Stimulated activated memory B cell treated with anti-CD40 and anti-IgM and Interleukin-4, amounts not matched to agents 10 μg/mL and 1 μg/mL and 100 μg/mL, for 72 hours (primary cell): Measurements from ENCODE around the gene AFF4.

Experiments used
- ATAC-seq: fragments of 150-1000 bp; cut with Tn5 transposase; 2 replicates; pipeline ENCODE4 v1.10.0; 2021
- H3K27ac Mint-ChIP-seq: one replicate; pipeline ENCODE4 v1.8.0; 2022; ENCODE audit warnings: mild to moderate bottlenecking, mixed read lengths
- H3K27me3 Mint-ChIP-seq: one replicate; pipeline ENCODE4 v1.8.0; 2022; ENCODE audit warnings: mixed read lengths
- H3K36me3 Mint-ChIP-seq: one replicate; pipeline ENCODE4 v1.8.0; 2022; ENCODE audit warnings: mixed read lengths
- H3K4me1 Mint-ChIP-seq: one replicate; pipeline ENCODE4 v1.8.0; 2022; ENCODE audit warnings: mixed read lengths
- H3K4me3 Mint-ChIP-seq: one replicate; pipeline ENCODE4 v1.8.0; 2022; ENCODE audit warnings: mild to moderate bottlenecking, moderate library complexity, mixed read lengths
- H3K9me3 Mint-ChIP-seq: one replicate; pipeline ENCODE4 v1.8.0; 2022; ENCODE audit warnings: mixed read lengths

The AFF4 gene

DNA sequence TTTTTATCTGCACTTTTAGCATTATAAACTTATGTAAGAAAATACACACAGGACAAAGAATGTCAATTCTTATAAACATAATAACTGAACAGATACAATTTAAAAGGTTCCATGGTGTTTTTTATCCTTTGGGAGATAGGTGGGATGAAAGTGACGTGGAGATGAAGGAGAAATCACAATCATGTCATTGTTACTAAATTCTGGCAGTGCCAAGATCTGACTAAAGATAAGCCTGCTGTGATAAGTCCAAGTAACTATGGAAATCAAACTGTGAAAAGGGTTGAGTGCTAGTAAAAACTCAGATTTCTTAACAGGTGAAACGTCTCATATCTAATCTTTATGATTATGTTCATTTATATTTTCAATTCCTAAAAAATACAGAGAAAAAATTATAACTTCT is 78.9 kb downstream of the AFF4 start:
- peaks cover 16% of the 10 kb centered on the region for H3K4me1 Mint-ChIP-seq
- H3K9me3 Mint-ChIP-seq: no peaks in the 10 kb centered on the region
- ATAC-seq: no peak
- H3K4me3 Mint-ChIP-seq: no peak overlapping the region
- H3K27me3 Mint-ChIP-seq: no peaks in the 10 kb centered on the region
- peaks cover 47% of the 10 kb centered on the region for H3K36me3 Mint-ChIP-seq
- no peak overlapping the region for H3K27ac Mint-ChIP-seq

DNA sequence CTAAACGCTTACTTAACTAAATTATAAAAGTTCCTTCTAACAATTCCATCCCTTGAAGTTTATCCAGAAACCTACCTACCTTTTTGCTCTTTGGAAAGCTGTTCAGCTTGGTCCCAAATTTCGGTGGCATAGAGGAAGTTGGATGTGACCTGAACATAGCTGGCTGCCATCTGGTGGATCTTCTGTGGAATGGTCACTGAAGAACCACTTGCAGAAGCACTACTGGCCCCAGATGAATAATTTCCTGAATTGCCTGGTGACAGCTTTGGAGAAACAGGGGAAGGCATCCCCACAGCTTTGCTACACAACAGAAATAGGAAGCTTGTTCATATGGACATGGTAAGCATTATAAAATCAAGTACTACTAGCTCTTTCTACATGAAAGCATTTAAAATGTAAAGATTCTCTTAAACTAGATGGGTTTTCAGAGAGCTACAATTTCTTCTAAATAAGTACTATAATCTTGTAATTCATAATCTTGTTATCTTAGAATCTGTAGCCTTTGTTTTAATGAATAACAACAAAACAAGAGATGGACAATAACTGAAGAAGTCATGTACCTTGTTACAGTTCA is 80.1 kb downstream of the AFF4 start:
- H3K4me3 Mint-ChIP-seq: no peak overlapping the region
- H3K27me3 Mint-ChIP-seq: no peaks in the 10 kb centered on the region
- no peak overlapping the region for H3K27ac Mint-ChIP-seq
- ATAC-seq: no peak
- H3K36me3 Mint-ChIP-seq: peaks cover 53% of the 10 kb centered on the region
- peaks cover 16% of the 10 kb centered on the region for H3K4me1 Mint-ChIP-seq
- no peaks in the 10 kb centered on the region for H3K9me3 Mint-ChIP-seq

GRCh38 chr5:132877938-132878337 is 85.5 kb downstream of the AFF4 start:
- no peak overlapping the region for H3K4me3 Mint-ChIP-seq
- ATAC-seq: no peak
- peaks cover 21% of the 10 kb centered on the region for H3K36me3 Mint-ChIP-seq

DNA sequence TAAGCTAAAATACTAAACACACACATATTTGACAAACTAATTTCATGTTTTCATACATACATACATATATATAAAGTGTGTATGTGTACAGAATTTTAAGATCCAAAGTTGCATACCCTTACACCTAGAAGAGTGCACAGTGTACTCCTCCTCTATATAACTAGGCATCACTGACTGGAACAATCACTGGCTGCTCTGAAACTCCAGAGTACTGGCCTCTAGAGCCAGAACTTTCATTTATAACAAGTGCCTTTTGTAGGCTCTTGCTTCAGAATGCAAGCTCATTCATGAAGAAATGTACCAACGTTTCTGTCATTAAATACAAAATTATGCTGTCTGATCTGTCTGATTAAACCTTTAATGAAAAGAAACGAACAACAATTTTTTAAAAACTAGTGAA is 86.0 kb downstream of the AFF4 start:
- peaks cover 22% of the 10 kb centered on the region for H3K36me3 Mint-ChIP-seq

More at GRCh38 chr5:132877938-132878337, 85.5 kb downstream of the AFF4 start:
- no peaks in the 10 kb centered on the region for H3K27me3 Mint-ChIP-seq
- no peaks in the 10 kb centered on the region for H3K4me1 Mint-ChIP-seq
- no peak overlapping the region for H3K27ac Mint-ChIP-seq
- H3K9me3 Mint-ChIP-seq: no peaks in the 10 kb centered on the region

GRCh38 chr5:132876020-132876759 is 87.2 kb downstream of the AFF4 start:
- no peak overlapping the region for H3K27ac Mint-ChIP-seq
- ATAC-seq: no peak
- H3K36me3 Mint-ChIP-seq: peaks cover 29% of the 10 kb centered on the region
- no peaks in the 10 kb centered on the region for H3K27me3 Mint-ChIP-seq
- no peak overlapping the region for H3K4me3 Mint-ChIP-seq
- no peaks in the 10 kb centered on the region for H3K4me1 Mint-ChIP-seq
- no peaks in the 10 kb centered on the region for H3K9me3 Mint-ChIP-seq

More for the DNA sequence above, 86.0 kb downstream of the AFF4 start:
- Mint-ChIP-seq H3K27ac (no peak overlapping the region), H3K27me3 (no peaks in the 10 kb centered on the region), H3K9me3 (no peaks in the 10 kb centered on the region), H3K4me3 (no peak overlapping the region), H3K4me1 (no peaks in the 10 kb centered on the region)
- ATAC-seq: no peak

GRCh38 chr5:132873930-132874271 is 89.5 kb downstream of the AFF4 start:
- no peaks in the 10 kb centered on the region for H3K27me3 Mint-ChIP-seq
- no peak for ATAC-seq
- H3K4me3 Mint-ChIP-seq: no peak overlapping the region
- no peaks in the 10 kb centered on the region for H3K9me3 Mint-ChIP-seq
- H3K4me1 Mint-ChIP-seq: no peaks in the 10 kb centered on the region
- peaks cover 24% of the 10 kb centered on the region for H3K36me3 Mint-ChIP-seq
- H3K27ac Mint-ChIP-seq: no peak overlapping the region

DNA sequence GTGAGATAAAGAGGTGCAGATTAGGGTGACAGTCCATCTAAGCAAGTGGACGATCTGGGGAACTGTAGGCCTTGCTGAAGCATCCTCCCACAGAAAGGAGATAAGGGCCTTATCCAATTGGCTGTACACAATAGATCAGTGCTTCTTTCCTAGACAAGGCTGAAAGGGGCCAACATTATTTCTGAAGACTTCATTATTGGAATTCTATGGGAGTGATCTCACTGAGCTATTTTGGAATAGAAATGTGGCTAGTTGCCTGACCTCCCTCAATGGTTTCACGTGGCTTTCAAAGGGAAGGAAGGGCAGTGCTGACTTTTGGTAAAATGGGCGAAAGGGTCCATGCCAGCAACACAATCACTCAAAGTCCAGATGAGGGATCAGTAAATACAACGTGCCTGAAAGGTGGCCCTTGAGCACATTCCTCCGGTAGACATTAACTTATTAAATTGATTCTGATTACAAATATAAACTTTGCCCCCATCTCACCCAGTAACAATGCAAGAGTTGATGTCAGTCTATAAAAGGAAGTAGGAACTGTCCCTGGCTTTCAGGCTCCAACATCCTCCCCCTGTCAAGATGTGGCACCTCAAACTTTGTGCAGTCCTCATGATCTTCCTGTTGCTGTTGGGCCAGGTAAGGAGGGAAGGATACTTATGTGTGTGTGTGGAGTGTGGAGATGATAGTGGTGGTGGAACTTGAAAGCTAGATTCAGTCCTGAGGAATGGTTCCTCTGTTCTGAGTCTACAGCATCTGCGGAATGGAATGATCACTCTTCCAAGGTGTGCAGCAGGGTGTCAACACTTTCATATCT is 90.1 kb downstream of the AFF4 start, which contains the start of gene LEAP2:
Gene LEAP2 (plus strand): TSS at position 550 of the 811 bp plus-strand sequence. CDS start 27 bp downstream, at position 577.
- Mint-ChIP-seq H3K27ac (peak within 1 kb of the TSS; percentile 22), H3K36me3 (peaks cover 20% of the 10 kb centered on the region)
- no peak for ATAC-seq

GRCh38 chr5:132872788-132873118 is 90.7 kb downstream of the AFF4 start:
- Mint-ChIP-seq H3K36me3 (peaks cover 16% of the 10 kb centered on the region), H3K27me3 (no peaks in the 10 kb centered on the region), H3K4me1 (peaks cover 5% of the 10 kb centered on the region), H3K27ac (peak overlapping the region; percentile 22), H3K9me3 (no peaks in the 10 kb centered on the region), H3K4me3 (no peak overlapping the region)
- no peak for ATAC-seq

More for the DNA sequence above, 90.1 kb downstream of the AFF4 start, which contains the start of gene LEAP2:
- Mint-ChIP-seq H3K4me1 (no peaks in the 10 kb centered on the region), H3K4me3 (no peak within 1 kb of the TSS), H3K9me3 (no peaks in the 10 kb centered on the region), H3K27me3 (no peaks in the 10 kb centered on the region)

GRCh38 chr5:132871459-132872284 is 91.8 kb downstream of the AFF4 start:
- no peaks in the 10 kb centered on the region for H3K9me3 Mint-ChIP-seq
- no peaks in the 10 kb centered on the region for H3K27me3 Mint-ChIP-seq
- peaks cover 13% of the 10 kb centered on the region for H3K4me1 Mint-ChIP-seq
- H3K36me3 Mint-ChIP-seq: peaks cover 16% of the 10 kb centered on the region
- no peak for ATAC-seq
- H3K27ac Mint-ChIP-seq: no peak overlapping the region
- no peak overlapping the region for H3K4me3 Mint-ChIP-seq

GRCh38 chr5:132870801-132871200 is 92.6 kb downstream of the AFF4 start:
- Mint-ChIP-seq H3K9me3 (no peaks in the 10 kb centered on the region), H3K27ac (no peak overlapping the region), H3K4me3 (no peak overlapping the region), H3K36me3 (peaks cover 16% of the 10 kb centered on the region), H3K4me1 (peaks cover 21% of the 10 kb centered on the region), H3K27me3 (no peaks in the 10 kb centered on the region)
- no peak for ATAC-seq

- no peak for ATAC-seq
- no peaks in the 10 kb centered on the region for H3K27me3 Mint-ChIP-seq
- peak overlapping the region; percentile 95 for H3K27ac Mint-ChIP-seq
- no peaks in the 10 kb centered on the region for H3K9me3 Mint-ChIP-seq
- H3K36me3 Mint-ChIP-seq: peaks cover 16% of the 10 kb centered on the region
- H3K4me1 Mint-ChIP-seq: peaks cover 23% of the 10 kb centered on the region
- H3K4me3 Mint-ChIP-seq: no peak overlapping the region
These were observed 94.7 kb downstream of the AFF4 start for GRCh38 chr5:132868754-132869153.

GRCh38 chr5:132867046-132867451 is 96.4 kb downstream of the AFF4 start:
- peaks cover 7% of the 10 kb centered on the region for H3K36me3 Mint-ChIP-seq
- H3K4me3 Mint-ChIP-seq: peak overlapping the region; percentile 96
- peak overlapping the region; percentile 95 for H3K27ac Mint-ChIP-seq
- peaks cover 23% of the 10 kb centered on the region for H3K4me1 Mint-ChIP-seq
- H3K27me3 Mint-ChIP-seq: no peaks in the 10 kb centered on the region
- peak; percentile 35 for ATAC-seq
- no peaks in the 10 kb centered on the region for H3K9me3 Mint-ChIP-seq

DNA sequence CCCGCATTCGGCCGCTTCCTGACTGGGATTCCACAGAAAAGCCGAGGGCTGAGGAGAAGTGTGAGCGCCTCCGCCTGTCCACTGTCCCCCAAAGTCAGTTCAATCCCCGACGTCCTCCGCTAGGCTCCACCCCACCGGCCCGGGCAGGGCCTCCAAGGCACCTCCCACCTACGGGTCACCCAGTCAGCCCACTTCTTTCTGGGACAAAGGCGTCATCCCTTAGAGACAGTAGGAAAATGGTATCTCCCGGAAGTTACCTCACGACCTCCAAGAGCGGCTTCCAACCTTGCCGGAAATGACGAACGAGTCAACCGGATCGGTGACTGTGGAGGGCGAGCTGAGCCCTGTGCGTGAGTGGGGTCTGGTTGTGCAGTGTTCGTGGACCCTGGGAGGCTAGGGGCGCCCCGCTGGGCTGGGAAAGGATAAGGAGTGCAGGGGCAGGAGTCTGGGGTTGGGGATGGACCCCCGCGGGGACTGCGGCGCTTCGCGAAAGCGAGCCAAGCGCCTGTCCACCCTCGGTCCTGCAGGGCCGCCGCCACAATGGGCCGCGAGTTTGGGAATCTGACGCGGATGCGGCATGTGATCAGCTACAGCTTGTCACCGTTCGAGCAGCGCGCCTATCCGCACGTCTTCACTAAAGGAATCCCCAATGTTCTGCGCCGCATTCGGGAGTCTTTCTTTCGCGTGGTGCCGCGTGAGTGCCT is 96.9 kb downstream of the AFF4 start, which contains the start of the genes GDF9 and UQCRQ:
Gene GDF9 (minus strand): TSS at position 128 of the 704 bp plus-strand sequence. CDS start 1,936 bp downstream, outside the sequence.
Gene UQCRQ (plus strand): TSS at position 301 of the 704 bp plus-strand sequence. CDS start 240 bp downstream, at position 541.
- H3K36me3 Mint-ChIP-seq: peaks cover 5% of the 10 kb centered on the region
- H3K4me1 Mint-ChIP-seq: peaks cover 23% of the 10 kb centered on the region
- no peaks in the 10 kb centered on the region for H3K27me3 Mint-ChIP-seq
- peak within 1 kb of the TSS; percentile 95 for H3K27ac Mint-ChIP-seq
- H3K9me3 Mint-ChIP-seq: no peaks in the 10 kb centered on the region
- ATAC-seq: peak; percentile 100
- peak within 1 kb of the TSS; percentile 96 for H3K4me3 Mint-ChIP-seq

DNA sequence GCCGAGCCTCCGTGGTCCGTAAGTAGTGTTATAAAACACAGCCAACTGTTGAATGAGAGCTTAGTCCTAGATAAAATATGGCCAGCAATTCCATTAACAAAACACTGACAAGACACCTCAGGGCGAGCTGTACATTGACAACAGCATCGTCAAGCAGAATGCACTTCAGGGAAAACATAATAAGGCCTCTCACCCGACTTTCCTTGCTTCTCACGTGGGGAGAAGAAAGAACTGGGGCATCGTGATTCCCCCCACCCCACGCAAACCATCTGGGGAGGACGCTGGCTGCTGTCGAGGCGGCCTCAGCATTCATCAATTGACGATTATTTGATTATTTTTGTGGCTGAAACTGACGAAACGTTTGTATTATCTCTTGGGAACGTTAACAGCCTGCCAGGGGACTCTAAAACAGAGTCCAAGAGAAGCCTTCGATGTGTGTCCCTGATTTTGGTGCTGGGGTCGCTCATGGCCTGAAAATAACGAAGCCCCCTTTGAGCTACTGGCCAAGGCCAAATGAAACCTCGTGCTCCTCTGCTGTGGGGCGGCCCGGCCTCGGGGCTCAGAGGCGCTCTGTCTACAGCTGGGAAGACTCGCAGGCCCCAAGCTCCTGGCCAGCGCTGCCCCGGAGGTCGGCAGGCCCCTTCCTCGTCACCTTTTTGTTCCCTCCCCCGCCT is 97.6 kb downstream of the AFF4 start:
- H3K36me3 Mint-ChIP-seq: peaks cover under 1% of the 10 kb centered on the region
- H3K9me3 Mint-ChIP-seq: no peaks in the 10 kb centered on the region
- ATAC-seq: peak; percentile 50
- peaks cover 23% of the 10 kb centered on the region for H3K4me1 Mint-ChIP-seq
- H3K4me3 Mint-ChIP-seq: peak overlapping the region; percentile 96
- H3K27ac Mint-ChIP-seq: peak overlapping the region; percentile 95
- no peaks in the 10 kb centered on the region for H3K27me3 Mint-ChIP-seq
